GM19324 (cell line): Measurements from ENCODE around the gene ARG2.
A peak's percentile ranks its signal among the peaks of the same experiment; 100 is the strongest.

Experiments
- ATAC-seq: cut with Tn5 transposase; IDR thresholded peaks from one replicate; pipeline ENCODE4 v1.9.1; 2021; ENCODE audit warnings: mild to moderate bottlenecking, moderate library complexity; ENCODE audit not compliant: unreplicated experiment, low FRiP score

Gene ARG2

DNA sequence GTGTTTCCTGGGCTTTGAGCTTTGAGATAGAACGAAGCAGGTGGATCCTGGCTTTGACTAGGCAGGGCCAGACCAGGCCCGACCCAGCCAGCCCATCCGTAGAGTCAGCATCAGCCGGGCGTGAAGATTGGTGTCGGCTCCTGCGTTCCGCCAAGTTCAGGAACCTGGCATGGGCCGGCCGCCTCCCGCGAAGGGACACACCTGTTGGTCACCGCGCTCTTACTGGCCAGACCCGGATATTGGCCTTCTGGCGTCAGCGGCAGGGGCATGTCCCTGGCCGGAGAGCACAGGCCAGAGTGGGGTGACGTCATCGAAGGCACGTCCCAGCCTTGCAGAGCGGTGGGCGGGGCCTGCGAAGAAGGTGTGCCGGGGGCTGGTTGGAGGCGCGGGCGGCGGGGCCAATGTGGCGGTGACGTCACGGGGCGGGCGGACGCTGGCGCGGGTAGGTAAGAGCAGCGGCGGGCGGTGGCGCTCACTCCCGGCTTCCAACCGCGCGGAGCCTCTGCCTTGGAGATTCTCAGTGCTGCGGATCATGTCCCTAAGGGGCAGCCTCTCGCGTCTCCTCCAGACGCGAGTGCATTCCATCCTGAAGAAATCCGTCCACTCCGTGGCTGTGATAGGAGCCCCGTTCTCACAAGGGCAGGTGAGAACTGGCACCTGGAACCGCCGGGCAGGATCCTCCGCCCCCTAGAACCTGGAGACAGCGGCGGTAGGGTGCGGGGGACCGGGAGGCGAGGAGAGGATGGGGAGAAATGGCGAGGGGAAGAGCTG is at the start of gene ARG2:
ARG2 (plus strand) TSS at position 475 of the 771 bp plus-strand sequence; CDS start at position 533, 58 bp downstream.
- peak; percentile 97 for ATAC-seq

DNA sequence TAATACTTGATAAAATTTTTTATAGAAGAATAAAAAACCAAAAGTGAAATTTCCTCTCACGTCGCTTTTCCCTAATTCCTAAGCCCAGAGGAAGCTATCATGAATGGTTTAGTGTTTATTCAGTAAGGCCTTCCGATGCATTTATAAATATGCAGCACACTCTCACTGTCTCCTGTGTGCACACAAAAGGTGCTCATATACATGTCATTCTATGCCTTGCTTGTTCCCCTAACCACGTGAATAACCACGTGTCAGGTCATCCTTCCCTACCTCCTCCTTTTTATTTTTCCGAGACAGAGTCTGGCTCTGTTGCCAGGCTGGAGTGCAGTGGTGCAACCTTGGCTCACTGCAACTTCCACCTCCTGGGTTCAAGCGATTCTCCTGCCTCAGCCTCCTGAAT is 49.3 kb upstream of the ARG2 start:
- ATAC-seq = no peak

DNA sequence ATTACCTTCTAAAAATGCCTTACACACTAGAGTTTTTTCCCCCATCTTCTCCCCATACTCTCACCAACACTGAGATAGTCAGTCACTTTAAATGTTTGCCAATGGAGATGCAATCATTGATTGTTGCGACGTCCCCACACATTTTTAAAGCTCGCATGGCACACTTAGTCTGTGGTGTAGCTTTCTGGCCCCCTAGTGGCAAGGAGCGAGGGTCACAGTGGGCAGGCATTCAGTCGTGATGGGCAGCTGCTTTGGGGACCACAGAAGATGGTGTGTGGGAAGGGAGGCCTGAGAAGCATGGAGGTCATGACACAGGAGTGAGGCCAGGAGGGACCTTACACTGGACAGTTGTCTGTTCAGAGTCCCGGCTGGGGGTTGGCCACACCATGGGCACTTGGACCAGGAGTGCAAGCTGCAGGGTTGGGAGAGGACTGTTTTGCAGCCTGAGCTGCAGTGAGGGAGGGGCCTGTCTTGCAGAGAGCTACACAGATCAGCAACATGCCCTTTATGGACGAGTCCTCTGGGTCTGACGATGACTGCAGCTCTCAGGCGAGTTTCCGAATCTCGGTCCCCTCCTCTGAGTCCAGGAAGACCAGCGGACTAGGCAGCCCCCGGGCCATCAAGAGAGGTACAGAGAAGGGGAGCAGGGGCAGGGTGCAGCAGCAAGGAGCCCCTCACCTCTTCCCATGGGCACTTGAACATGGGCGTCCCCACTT is 48.3 kb upstream of the ARG2 start:
- no peak for ATAC-seq

DNA sequence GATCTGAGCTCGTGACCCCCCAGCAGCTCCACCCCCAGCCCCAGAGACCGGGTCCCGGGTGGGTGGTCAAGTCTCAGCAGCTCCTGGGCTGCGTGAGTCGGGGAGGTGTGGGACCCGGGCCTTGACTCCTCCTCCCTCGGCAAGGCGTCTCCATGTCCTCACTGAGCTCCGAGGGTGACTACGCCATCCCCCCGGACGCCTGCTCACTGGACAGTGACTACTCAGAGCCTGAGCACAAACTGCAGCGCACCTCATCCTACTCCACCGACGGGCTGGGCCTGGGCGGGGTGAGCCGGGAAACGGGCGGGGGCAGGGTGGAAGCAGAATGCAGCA is 47.8 kb upstream of the ARG2 start:
- no peak for ATAC-seq

DNA sequence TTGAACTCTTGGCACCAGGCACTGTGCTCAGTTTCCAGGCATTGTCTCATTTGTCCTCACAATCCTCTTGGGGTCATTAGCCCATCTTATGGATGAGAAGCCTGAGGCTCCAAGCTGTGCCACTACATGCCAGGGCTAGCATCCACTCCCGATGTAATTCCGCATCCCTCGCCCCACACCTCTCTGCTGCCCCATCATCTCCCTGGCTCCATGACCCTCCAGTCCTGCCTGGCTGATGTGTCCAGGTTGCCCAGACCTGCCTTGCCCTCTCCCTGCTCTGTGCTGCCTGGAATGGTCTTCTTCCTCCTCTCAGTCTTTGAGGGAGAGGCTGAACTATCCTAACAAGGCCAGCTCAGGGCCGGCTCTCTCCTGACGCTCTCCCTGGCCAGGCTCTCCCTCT is 47.1 kb upstream of the ARG2 start:
- ATAC-seq = no peak

DNA sequence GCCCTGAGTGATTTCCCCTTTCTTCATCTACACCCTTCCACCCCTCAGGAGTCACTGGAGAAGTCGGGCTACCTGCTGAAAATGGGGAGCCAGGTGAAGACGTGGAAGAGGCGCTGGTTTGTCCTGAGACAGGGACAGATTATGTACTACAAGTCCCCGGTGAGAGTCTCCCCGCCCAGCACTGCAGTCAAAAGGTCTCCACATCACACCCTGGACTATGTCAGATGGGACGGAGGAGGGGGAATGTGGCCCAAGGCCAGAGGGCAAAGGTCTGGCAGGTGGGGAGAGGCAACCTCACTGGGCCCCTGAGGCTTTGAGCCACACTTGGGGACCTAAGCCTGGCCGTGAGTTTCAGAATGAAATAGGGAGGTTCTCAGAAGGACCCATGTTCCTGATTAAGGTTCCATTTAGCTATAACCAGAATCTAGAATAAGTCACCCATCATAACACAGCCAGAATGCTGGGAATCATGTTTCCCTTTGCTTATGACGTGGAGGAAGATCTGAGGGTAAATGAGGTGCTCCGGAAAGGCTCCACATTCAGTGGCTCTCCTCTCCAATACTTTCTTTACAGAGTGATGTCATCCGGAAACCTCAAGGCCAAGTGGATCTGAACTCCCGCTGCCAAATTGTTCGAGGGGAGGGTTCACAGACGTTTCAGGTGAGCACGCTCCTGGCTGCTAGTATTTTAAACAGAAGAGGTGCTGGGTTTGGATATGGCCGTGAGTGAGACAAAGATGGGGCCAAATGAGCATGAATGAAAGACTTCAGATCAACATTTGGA is 46.3 kb upstream of the ARG2 start:
- no peak for ATAC-seq

DNA sequence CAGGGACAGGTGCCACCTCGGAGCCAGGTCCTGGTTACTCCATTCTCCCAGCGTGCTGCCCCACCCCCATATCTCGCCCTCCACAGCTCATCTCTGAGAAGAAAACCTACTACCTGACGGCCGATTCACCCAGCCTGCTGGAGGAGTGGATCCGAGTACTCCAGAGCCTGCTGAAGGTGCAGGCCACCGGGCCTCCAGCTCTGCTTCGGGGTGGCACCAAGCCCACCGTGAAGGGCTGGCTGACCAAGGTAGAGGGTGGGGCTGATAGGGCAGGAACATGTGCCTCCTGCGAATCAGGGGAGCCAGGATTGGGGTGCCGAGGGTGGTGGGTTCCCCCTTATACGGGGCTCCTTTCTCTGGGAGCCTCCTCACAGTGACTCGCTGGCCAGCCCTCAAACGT is 45.6 kb upstream of the ARG2 start:
- no peak for ATAC-seq

DNA sequence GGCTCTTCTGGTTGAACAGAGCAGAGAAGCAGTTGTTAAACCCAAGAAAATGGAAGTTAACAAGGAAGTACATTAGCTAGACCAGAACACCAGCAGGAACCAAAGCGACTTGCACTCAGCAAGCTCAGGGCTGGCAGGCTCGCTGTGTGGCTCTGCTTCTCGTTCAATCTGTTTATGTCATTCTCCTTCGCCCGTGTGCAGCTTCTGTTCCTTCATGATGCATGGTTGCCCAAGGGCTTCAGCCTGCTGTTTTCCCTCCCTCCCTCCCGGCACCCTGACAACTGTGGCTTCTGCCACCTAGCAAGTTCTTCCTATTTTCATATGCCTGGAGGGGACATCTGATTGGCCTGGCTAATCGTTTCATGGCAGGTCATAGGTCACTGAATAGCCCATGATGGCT is 44.9 kb upstream of the ARG2 start:
- no peak for ATAC-seq

DNA sequence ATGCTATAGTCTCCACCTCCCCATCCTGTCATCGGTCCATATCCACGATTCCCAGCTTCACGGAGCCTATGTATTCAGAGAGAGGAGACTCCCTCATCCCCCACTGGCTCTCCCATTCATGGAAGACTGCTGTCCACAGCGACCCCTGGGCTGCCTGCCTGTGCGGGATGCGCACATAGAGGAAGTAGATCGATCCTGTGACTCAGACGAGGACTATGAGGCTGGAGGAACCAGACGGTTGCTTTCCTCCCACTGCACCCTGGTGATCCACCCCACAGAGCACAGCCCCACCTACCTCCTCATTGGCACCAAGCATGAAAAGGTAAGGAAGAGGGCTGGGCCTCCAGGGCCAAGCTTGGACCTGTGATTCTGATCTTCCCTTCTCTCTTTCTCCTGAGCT is 44.0 kb upstream of the ARG2 start:
- ATAC-seq = no peak

DNA sequence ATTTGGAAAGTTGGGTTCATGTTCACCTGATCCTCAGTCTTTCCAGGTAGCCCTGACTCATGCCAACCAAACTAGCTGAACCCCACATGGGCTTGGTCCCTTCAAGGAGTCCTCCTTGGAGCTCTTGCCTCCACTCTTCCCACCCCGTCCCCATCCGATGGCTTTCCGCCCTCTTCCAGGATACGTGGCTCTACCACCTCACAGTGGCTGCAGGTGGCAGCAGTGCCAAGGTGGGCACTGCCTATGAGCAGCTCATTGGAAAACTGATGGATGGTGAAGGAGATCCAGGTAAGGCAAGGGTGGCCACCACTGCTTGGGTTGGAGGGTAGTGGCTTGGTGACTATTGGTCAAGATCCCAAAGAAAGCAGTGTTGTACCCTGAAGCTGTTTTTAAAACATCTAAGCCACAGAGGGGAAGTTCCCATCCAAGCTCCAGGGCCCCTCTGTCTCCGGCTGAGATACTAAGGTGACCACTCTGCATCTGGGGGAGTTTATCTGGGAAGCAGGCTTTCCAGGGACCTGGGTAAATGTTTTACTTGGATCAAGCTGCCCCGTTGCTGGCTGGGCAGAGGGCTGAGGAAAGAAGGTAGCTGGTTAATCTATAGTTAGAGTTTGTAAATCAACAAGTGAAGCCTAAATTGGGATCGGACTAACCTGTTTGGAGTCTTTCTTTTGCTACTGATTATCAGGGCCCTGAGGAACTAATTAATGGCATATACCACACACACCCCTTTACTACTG is 43.3 kb upstream of the ARG2 start:
- no peak for ATAC-seq

DNA sequence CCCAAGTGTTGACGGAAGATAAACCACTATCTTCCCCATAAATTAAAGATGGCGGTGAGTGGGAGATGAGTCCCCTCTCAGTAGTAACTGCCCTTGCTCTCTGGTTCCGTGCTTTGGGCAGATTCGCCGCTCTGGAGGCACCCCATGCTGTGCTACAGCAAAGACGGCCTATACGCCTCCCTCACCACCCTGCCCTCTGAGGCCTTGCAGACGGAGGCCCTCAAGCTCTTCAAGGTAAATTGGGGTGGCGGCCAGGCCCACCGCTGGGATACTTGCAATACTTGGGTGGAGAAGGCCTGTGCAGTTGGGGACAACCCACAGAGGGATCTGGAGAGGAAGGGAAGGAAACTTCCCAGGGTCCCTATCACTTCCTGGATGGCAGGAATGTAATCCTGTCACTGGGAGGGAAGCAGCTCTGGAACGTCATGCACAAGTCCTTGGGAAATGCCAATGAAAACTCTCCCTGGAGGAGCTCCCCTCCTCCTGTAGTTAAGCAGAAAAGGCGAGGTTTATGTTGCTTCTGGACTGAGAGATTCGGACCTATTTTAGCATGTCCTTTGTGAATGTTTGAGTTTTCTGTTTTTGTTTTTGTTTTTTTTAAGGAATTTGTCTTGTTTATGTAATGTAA is 42.4 kb upstream of the ARG2 start:
- no peak for ATAC-seq

DNA sequence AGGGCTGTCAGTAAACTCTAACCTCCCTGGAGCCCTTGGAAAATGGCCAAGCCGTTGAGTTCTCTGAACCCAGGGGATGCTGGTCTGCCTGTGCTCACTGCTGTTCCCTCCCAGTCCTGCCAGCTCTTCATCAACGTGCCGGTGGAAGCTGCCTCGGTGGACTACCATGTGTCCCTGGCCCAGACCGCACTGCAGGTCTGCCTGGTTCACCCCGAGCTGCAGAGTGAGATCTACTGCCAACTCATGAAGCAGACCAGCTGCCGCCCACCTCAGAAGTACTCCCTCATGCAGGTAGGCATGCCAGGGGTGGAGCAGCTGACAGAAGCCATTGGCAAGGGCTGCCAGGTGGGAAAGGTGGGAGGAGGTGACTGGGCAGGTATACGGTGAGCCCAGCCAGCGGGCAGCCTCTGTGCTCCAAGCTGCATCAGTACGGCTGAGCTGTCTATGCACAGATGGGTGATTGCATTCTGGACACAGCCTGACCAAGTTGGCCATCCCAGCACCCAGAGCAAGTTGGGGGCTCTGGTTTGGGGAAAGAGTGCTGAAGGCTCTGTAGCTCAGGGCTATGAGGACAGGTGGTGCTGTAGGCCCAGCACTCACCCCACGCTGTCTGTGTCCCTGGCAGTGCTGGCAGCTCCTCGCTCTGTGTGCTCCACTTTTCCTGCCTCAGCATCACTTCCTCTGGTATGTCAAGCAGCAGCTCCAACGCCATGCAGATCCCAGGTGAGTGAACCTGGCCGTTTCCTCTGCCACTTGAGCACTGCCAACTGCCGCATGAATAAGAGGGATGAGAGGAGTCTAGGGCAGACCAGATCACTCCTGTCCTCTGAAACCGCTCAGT is 41.6 kb upstream of the ARG2 start:
- no peak for ATAC-seq

DNA sequence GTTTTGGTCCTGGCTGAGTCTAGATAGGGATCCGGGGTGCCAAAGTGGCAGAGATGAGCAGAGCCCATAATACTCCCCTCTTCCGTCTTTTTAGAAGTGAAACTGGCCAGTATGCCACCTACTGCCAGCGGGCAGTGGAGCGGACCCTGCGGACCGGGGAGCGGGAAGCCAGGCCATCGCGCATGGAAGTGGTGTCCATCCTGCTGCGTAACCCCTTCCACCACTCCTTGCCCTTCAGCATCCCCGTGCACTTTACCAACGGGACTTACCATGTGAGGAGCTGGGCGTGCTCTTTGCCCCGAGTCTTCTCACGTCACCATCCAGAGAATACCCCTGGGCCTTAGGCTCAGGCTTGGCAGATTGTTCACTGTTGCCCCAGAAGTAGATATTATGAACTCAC is 40.7 kb upstream of the ARG2 start:
- ATAC-seq = no peak

DNA sequence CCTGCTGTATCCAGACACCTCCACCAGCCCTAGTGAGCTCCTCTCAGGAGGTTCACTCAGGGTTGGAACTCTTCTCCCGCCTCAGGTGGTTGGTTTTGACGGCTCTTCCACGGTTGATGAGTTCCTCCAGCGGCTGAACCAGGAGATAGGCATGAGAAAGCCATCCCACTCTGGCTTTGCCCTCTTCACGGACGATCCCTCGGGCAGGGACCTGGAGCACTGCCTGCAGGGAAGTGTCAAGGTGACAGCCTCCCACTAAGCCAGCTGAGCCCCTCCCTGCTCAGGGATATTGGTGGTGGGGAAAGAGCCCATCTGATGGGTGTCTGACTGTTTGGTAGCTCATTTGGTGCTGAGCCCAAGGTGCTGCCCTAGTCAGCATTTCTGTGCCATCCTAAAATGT is 40.1 kb upstream of the ARG2 start:
- ATAC-seq = no peak

DNA sequence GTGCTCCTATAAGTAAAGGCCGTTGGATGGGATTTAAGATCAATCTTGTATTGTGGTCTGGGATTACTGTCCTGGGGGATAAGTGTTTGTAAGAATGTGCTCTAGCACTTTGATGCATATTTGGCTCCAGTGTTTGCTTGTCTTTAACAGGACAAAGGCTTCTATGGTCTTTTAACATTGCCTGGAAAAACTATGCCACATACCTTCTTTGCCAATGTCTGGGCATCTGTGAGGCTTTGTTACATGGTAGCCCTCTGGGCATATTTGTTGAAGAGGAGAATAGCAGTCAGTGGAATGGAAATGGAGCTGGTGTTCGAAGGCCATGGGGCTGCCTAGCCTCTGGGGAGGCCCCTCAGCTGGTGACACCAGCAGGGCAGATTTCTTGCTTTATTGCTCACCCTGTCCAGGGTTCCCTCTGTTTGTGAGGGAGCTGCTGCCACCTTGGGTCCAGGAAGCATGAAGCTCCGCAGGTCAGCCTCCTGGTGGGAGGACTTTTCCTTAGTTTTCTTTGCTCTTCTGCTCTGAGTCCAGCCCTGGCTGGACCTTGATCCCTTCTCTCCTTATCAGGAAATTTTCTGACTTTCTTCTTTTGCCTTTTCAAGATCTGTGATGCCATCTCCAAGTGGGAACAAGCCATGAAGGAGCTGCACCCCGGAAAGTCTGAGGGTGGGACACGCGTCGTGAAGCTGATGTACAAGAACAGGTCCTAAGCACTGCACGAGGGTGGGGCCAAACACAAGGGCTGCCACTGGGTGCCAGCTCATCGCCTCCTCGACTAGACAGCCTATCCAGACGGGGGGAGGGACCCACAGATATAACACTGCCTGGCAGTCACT is 39.2 kb upstream of the ARG2 start:
- ATAC-seq = no peak

DNA sequence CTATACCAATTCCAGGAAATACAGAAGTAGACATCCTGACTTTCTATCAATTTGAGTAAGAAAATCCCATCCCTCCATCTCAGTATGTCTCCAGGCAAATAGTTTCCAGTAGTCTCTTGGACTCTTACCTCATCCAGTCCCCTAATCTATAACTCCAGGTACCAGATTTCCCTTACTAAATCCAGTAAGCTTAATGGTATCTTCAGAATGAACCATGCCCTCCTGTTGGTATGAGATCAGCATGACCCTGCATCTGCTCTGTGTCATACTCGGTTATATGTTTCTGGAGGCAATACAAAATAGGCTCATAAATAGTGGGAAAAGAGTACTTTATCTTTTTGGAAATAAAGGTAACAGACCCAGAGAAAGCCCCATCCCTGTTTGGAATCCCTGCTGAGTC is 38.1 kb upstream of the ARG2 start:
- no peak for ATAC-seq

DNA sequence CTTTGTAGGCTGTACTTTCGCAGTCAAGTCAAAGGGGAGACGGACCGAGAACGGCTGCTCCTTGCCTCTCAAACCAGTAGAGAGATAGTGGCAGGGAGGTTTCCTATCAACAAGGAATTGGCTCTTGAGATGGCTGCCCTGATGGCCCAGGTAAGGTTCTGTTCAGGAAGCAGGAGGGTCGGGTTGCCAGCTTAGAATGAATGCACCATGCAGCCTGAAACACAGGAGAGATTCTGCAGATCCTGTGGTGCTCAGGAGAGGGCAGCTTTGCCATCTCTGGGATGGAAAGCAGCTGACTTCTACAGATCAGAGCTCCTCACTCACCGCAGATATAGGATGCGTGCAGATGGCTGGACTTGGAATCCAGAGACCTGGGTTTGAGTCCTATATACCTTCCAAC is 37.7 kb upstream of the ARG2 start:
- no peak for ATAC-seq

DNA sequence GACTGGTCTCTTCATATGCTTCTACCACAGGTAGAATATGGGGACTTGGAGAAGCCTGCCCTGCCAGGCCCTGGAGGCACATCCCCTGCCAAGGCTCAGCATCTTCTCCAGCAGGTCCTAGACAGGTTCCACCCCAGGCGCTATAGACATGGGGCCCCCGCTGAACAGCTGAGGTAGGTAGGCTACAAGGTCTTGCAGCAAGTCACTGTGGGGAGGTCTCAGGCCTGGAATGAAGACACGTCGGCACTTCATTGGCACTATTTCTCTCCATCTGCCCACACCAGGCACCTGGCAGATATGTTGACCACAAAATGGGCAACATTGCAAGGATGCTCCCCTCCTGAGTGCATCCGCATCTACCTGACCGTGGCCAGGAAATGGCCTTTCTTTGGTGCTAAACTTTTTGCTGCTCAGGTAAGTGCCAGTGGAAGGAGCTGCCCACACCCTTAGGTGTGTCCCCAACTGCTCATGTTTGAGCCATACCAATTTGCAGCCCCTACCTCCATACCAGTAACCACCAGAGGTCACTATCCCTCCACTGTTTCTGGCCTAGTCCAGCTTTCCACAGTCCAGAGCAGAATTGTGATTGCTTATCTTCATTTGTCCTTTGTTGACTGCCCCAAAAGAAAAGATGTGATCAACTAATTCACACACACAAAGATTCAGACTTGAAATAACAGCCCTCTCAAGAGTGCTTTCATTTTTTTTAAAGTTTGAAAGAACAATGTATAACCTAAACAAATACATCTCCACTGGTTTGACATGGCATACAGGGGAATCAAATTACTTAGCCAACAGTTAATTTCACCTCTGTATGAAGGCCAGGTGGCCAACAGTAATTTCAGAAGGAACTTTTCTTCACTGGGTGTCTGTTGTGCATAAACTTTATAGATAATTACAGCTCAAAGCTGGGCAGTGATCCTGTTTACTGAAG is 35.7 kb upstream of the ARG2 start:
- ATAC-seq = no peak
